Activated naive CD4-positive, alpha-beta T cell treated with anti-CD3 and anti-CD28 coated beads for 36 hours (primary cell): ENCODE measurements around the gene ZNF253. TPM values are rescaled to one million over a fixed set of nuclear protein-coding genes. Genes with fewer than 3 reads are reported as not detected.
"Not testable (repeated sequence)": the region's sequence is repeated elsewhere in the genome, so short reads cannot be mapped to it uniquely, and the experiment has no call there.

ENCODE experiments used
- CTCF ChIA-PET: fragments of 350-600 bp; sonication (Branson Sonifier 250); formaldehyde crosslinking; loops from one replicate; lab custom pipeline; 2021; ENCODE audit warnings: antibody characterized with exemption; lab: Charles Lee
- DNase-seq: peaks from one replicate; pipeline ENCODE4 v3.0.0-alpha.2; 2020
- H3K27ac Mint-ChIP-seq: one replicate; pipeline ENCODE4 v1.8.0; 2021; ENCODE audit warnings: mild to moderate bottlenecking, mixed read lengths
- H3K27me3 Mint-ChIP-seq: one replicate; pipeline ENCODE4 v1.8.0; 2021; ENCODE audit warnings: low read depth, mixed read lengths
- H3K36me3 Mint-ChIP-seq: one replicate; pipeline ENCODE4 v1.8.0; 2021; ENCODE audit warnings: low read depth, mixed read lengths
- H3K4me1 Mint-ChIP-seq: one replicate; pipeline ENCODE4 v1.8.0; 2021; ENCODE audit warnings: low read depth, mixed read lengths
- H3K4me3 Mint-ChIP-seq: one replicate; pipeline ENCODE4 v1.8.0; 2021; ENCODE audit warnings: mild to moderate bottlenecking, moderate library complexity, mixed read lengths
- H3K9me3 Mint-ChIP-seq: one replicate; pipeline ENCODE4 v1.8.0; 2021; ENCODE audit warnings: mixed read lengths
- intact Hi-C: fragments of 100-400 bp; cut with micrococcal nuclease; formaldehyde crosslinking; loops from one replicate; pipeline ENCODE4 v1.15.1; 2023
- total RNA-seq, 2 experiments: library from RNA; stranded (reverse); gene quantifications; one replicate each; pipeline ENCODE4 v1.2.3, GENCODE V29; 2021

ZNF253 gene
- total RNA-seq, 2 experiments from 2014 or later, result 6.1 to 9.6 TPM

DNA sequence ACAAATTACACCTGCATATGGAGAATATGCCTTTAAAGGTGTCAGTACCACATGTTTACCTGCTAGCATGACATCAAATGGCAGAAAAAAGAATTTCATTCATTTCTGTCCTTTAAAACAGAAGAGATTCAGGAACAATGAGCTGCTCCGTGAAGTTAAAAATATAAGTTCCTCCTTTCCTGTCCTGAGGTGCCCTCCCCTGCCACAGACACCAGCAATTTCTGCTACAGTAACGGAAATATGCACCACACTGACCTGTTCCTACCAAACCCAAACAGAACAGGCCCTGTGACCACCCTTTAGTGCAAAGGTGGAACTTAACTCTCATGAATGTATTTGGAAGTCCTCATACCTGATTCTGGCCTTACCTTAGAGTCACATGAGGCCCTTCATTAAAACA, 13.9 kb upstream of the ZNF253 start:
- DNase-seq, H3K4me3 Mint-ChIP-seq, H3K36me3 Mint-ChIP-seq, H3K27ac Mint-ChIP-seq, intact Hi-C loops, H3K9me3 Mint-ChIP-seq, H3K27me3 Mint-ChIP-seq, CTCF ChIA-PET: not testable (repeated sequence)
- peaks cover 11% of the 10 kb centered on the region for H3K4me1 Mint-ChIP-seq

- CTCF ChIA-PET, result no interaction called here
- Mint-ChIP-seq H3K36me3 (peaks cover 22% of the 10 kb centered on the region), H3K9me3 (peaks cover 3% of the 10 kb centered on the region), H3K4me1 (peaks cover 20% of the 10 kb centered on the region), H3K27ac (no peak overlapping the region), H3K4me3 (no peak overlapping the region), H3K27me3 (no peaks in the 10 kb centered on the region)
- intact Hi-C loops, result no loop called here
- no peak for DNase-seq
These were observed 6.9 kb upstream of the ZNF253 start for GRCh38 chr19:19858751-19859150.

GRCh38 chr19:19860756-19861390, 4.8 kb upstream of the ZNF253 start:
- Mint-ChIP-seq H3K27ac (no peak overlapping the region), H3K4me3 (peak overlapping the region; percentile 82), H3K27me3 (no peaks in the 10 kb centered on the region), H3K36me3 (peaks cover 16% of the 10 kb centered on the region), H3K4me1 (peaks cover 15% of the 10 kb centered on the region), H3K9me3 (peaks cover 3% of the 10 kb centered on the region)
- intact Hi-C loops, result no loop called here
- CTCF ChIA-PET, result interaction anchor here (0.8 to 0.9 kb wide), 2 partner anchors 38 to 39 kb away, joined by 3 read pairs; partner anchors contain the start of gene ZNF93
- DNase-seq, result peak; percentile 82

DNA sequence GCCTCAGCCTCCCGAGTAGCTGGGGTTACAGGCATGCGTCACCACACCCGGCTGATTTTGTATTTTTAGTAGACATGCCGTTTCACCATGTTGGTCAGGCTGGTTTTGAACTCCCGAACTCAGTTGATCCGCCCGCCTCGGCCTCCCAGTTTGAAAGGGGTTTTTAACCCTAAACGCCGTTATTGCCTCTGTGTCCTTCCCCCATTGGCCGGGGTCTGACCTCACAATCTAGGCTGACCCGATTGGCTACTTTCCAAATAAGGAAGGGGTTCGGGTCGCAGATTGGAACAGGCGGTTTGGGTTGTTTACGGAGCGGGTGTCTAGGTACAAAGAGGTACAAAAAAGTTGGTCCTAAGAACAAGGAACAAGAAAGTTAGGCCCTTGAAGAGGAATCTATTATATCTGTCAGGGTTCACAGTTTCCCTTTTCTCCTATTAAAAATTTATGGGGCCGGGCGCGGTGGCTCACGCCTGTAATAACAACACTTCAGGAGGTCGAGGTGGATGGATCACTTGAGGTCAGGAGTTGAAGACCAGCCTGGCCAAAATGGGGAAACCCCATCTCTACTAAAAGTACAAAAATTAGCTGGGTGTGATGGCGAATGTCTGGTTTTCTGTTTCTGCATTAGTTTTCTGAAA, 1.0 kb downstream of the ZNF253 start:
- Mint-ChIP-seq H3K4me3 (peak overlapping the region; percentile 100), H3K27ac (peak overlapping the region; percentile 99), H3K27me3 (no peaks in the 10 kb centered on the region), H3K36me3 (peaks cover 17% of the 10 kb centered on the region), H3K4me1 (peaks cover 30% of the 10 kb centered on the region), H3K9me3 (no peaks in the 10 kb centered on the region)
- peak; percentile 78 for DNase-seq
- CTCF ChIA-PET, result interaction anchor here (0.6 to 1.4 kb wide), 3 partner anchors 26 to 50 kb away, joined by 3 to 5 read pairs (median 3); no protein-coding TSS in a partner anchor
- intact Hi-C loops, result loop anchor here (1.0 to 5.0 kb wide), 4 partner anchors 34 to 701 kb away; partner anchors contain the start of genes ZNF737 and ZNF93

GRCh38 chr19:19870086-19870485, 4.4 kb downstream of the ZNF253 start:
- CTCF ChIA-PET, result interaction anchor here (0.7 kb wide), 1 partner anchor 600 kb away, joined by 3 read pairs; no protein-coding TSS in a partner anchor
- intact Hi-C loops, H3K27ac Mint-ChIP-seq, H3K4me3 Mint-ChIP-seq, H3K9me3 Mint-ChIP-seq, DNase-seq, H3K27me3 Mint-ChIP-seq: not testable (repeated sequence)
- H3K36me3 Mint-ChIP-seq, result peaks cover 34% of the 10 kb centered on the region
- peaks cover 46% of the 10 kb centered on the region for H3K4me1 Mint-ChIP-seq

- Mint-ChIP-seq H3K4me1 (peaks cover 44% of the 10 kb centered on the region), H3K4me3 (no peak overlapping the region), H3K27me3 (no peaks in the 10 kb centered on the region), H3K36me3 (peaks cover 36% of the 10 kb centered on the region), H3K9me3 (peaks cover 5% of the 10 kb centered on the region), H3K27ac (peak overlapping the region; percentile 47)
- CTCF ChIA-PET, result no interaction called here
- peak; percentile 39 for DNase-seq
- intact Hi-C loops, result loop anchor here (2.0 kb wide), 1 partner anchor 139 kb away; the partner anchor contains the start of gene ZNF14
These were observed 6.2 kb downstream of the ZNF253 start for GRCh38 chr19:19871932-19872331.

DNA sequence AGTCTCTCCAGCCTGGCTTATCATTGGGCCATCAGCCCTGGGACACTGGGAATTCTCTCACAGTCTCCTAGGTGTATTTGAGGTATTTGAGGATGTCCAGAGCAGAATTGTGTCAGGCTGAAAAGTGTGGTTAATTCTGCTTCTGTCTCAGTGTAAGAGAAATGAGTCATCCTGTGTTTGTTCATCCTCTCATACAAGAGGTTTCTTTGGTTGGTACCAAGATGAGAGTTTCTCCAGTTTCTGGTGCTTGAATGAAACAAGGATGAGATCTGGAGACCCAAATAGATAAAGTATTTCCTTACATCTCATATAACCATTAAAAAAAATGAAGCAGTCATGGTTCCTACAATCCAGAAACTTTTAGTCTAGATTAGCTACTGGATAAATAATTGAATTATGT, 7.7 kb downstream of the ZNF253 start:
- Mint-ChIP-seq H3K27me3 (no peaks in the 10 kb centered on the region), H3K27ac (no peak overlapping the region), H3K36me3 (peaks cover 42% of the 10 kb centered on the region), H3K4me3 (no peak overlapping the region), H3K4me1 (peaks cover 35% of the 10 kb centered on the region), H3K9me3 (peaks cover 10% of the 10 kb centered on the region)
- intact Hi-C loops, result loop anchor here (1.0 to 2.0 kb wide), 2 partner anchors 56 to 141 kb away; partner anchors contain the start of gene ZNF14
- no peak for DNase-seq
- CTCF ChIA-PET, result no interaction called here

- no peak overlapping the region for H3K27ac Mint-ChIP-seq
- peaks cover 56% of the 10 kb centered on the region for H3K36me3 Mint-ChIP-seq
- no peak for DNase-seq
- peaks cover 12% of the 10 kb centered on the region for H3K9me3 Mint-ChIP-seq
- CTCF ChIA-PET, result no interaction called here
- peaks cover 11% of the 10 kb centered on the region for H3K4me1 Mint-ChIP-seq
- H3K27me3 Mint-ChIP-seq, result no peaks in the 10 kb centered on the region
- intact Hi-C loops, result no loop called here
- H3K4me3 Mint-ChIP-seq, result no peak overlapping the region
These were observed 12.0 kb downstream of the ZNF253 start for GRCh38 chr19:19877724-19878123.

DNA sequence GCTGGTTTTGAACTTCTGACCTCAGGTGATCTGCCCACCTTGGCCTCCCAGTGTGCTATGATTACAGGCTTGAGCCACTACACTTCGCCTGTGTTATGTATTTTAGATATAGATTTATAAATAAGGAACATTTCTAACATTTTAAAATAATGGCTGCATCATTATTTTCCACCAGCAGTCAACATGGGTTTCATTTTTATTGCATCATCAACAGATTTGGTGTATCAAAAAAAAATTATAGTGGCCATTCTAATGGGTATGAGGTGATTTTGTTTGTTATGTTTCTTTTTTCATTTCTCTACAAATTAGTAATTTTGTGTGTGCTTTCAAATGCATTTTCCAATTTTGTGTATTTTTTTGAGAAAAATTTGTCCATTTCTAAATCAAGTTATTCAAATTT, 18.9 kb downstream of the ZNF253 start:
- CTCF ChIA-PET, result no interaction called here
- Mint-ChIP-seq H3K4me3 (no peak overlapping the region), H3K4me1 (no peaks in the 10 kb centered on the region), H3K27ac (no peak overlapping the region), H3K9me3 (peaks cover 19% of the 10 kb centered on the region), H3K36me3 (peaks cover 66% of the 10 kb centered on the region), H3K27me3 (no peaks in the 10 kb centered on the region)
- intact Hi-C loops, result no loop called here
- no peak for DNase-seq

DNA sequence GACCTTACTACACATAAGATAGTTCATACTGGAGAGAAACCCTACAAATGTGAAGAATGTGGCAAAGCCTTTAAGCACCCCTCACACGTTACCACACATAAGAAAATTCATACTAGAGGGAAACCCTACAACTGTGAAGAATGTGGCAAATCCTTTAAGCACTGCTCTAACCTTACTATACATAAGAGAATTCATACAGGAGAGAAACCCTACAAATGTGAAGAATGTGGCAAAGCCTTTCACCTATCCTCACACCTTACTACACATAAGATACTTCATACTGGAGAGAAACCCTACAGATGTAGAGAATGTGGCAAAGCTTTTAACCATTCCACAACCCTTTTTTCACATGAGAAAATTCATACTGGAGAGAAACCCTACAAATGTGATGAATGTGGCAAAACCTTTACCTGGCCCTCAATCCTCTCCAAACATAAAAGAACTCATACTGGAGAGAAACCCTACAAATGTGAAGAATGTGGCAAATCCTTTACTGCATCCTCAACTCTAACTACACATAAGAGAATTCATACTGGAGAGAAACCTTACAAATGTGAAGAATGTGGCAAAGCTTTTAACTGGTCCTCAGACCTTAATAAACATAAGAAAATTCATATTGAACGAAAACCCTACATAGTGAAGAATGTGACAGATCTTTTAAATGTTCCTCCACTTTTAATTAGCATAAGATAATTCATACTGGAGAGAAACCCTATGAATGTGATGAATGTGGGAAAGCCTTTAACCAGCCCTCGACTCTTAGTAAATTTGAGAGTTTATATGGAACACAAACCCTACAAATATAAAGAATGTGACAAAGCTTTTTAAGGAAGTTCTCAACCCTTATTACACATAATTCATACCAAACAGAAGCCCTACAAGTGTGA, 26.6 kb downstream of the ZNF253 start:
- H3K4me1 Mint-ChIP-seq, DNase-seq, H3K4me3 Mint-ChIP-seq, H3K27ac Mint-ChIP-seq, H3K27me3 Mint-ChIP-seq, intact Hi-C loops: not testable (repeated sequence)
- CTCF ChIA-PET, result interaction anchor here (0.7 kb wide), 1 partner anchor 25 kb away, joined by 3 read pairs; no protein-coding TSS in a partner anchor
- Mint-ChIP-seq H3K9me3 (peaks cover 56% of the 10 kb centered on the region), H3K36me3 (peaks cover 48% of the 10 kb centered on the region)

GRCh38 chr19:19900139-19900728, 34.6 kb downstream of the ZNF253 start:
- intact Hi-C loops, result loop anchor here (1.0 to 10.0 kb wide), 7 partner anchors 34 to 522 kb away; partner anchors contain the start of genes ZNF101, ZNF14, ZNF486 and ZNF506
- H3K4me1 Mint-ChIP-seq, result peaks cover 24% of the 10 kb centered on the region
- CTCF ChIA-PET, result interaction anchor here (0.9 to 1.4 kb wide), 4 partner anchors 39 to 238 kb away, joined by 3 to 4 read pairs (median 4); partner anchors contain the start of gene ZNF506
- H3K9me3 Mint-ChIP-seq, result peaks cover 34% of the 10 kb centered on the region
- DNase-seq, result no peak
- peak overlapping the region; percentile 97 for H3K4me3 Mint-ChIP-seq
- peaks cover 34% of the 10 kb centered on the region for H3K36me3 Mint-ChIP-seq
- H3K27ac Mint-ChIP-seq, result peak overlapping the region; percentile 95
- H3K27me3 Mint-ChIP-seq, result no peaks in the 10 kb centered on the region
